HepG2 (cell line): Measurements from ENCODE around the gene ENKUR. TPM values are rescaled to one million over a fixed set of nuclear protein-coding genes. Genes with fewer than 3 reads are reported as not detected.

Source experiments
- ATAC-seq: fragments of 200-7000 bp; cut with Tn5 transposase; 3 replicates; pipeline ENCODE4 v1.9.1; 2020; ENCODE audit warnings: mild to moderate bottlenecking, moderate library complexity
- BruUV-seq: library from RNA; stranded (reverse); fragments of 400-500 nt; replicated peaks from 2 replicates; lab custom pipeline; 2021; lab: Mats Ljungman, UMichigan
- CTCF ChIA-PET: fragments of 300-600 bp; formaldehyde crosslinking; extraction: SDS; loops from one replicate; lab custom pipeline; 2021; ENCODE audit warnings: low total read pairs, inconsistent platforms, low intra/inter-chr PET ratio; lab: Yijun Ruan, JAX
- POLR2A ChIA-PET: fragments of 350-600 bp; sonication (Branson Sonifier 250); formaldehyde crosslinking; loops from one replicate; lab custom pipeline; 2020; ENCODE audit warnings: antibody characterized with exemption, inconsistent platforms; lab: Yijun Ruan, JAX
- DNase-seq: peaks from one replicate; pipeline ENCODE4 v3.0.0-alpha.2; 2015; ENCODE audit warnings: low spot score
- FAIRE-seq: peaks from 3 replicates; lab custom pipeline; 2011; peaks lifted over from hg19 to GRCh38; lab: Jason Lieb, UNC
- H2AFZ ChIP-seq: one replicate; pipeline ENCODE4 v1.6.1; 2011; ENCODE audit warnings: low read length, inconsistent platforms
- H3K27ac ChIP-seq: fragments of 300-600 bp; 3 replicates; pipeline ENCODE4 v1.8.0; 2011; ENCODE audit warnings: mixed run types, mild to moderate bottlenecking, mixed read lengths, low read length, inconsistent platforms; ENCODE audit not compliant: insufficient read depth; ENCODE audit errors: extremely low read length
- H3K27me3 ChIP-seq, 2 experiments: fragments of 200-600 bp in 1 of 2; 2 replicates in 1 of 2; 3 replicates in 1 of 2; pipeline versions ENCODE4 v1.6.0 to v1.8.0; 2011; ENCODE audit warnings: low read length in 2 of 2, mild to moderate bottlenecking in 2 of 2, moderate library complexity in 2 of 2, inconsistent platforms in 1 of 2; ENCODE audit not compliant: insufficient read depth in 2 of 2, control insufficient read depth in 1 of 2
- H3K36me3 ChIP-seq, 2 experiments: fragments of 200-600 bp in 1 of 2; replicated peaks in 1 of 2; 2 replicates in 1 of 2; 3 replicates in 1 of 2; pipeline versions ENCODE4 v1.5.1 to v1.8.0; 2011; ENCODE audit warnings: low read length in 2 of 2, inconsistent platforms in 1 of 2; ENCODE audit not compliant: insufficient read depth in 2 of 2, control insufficient read depth in 1 of 2
- H3K4me1 ChIP-seq: 2 replicates; pipeline ENCODE4 v1.5.1; 2012; ENCODE audit warnings: low read length, inconsistent platforms; ENCODE audit not compliant: insufficient read depth
- H3K4me2 ChIP-seq: 2 replicates; pipeline ENCODE4 v1.6.0; 2011; ENCODE audit warnings: low read depth, low read length, inconsistent platforms
- H3K4me3 ChIP-seq, 3 experiments: fragments of 200-600 bp in 1 of 3; sonication (generic), shearing (Covaris generic) in 1 of 3; replicated peaks in 1 of 3; 2 replicates each; pipeline ENCODE4 v1.5.1; 2011 to 2016; ENCODE audit warnings: low read length in 3 of 3, inconsistent platforms in 2 of 3, low read depth in 2 of 3, mild to moderate bottlenecking in 2 of 3, control low read depth in 1 of 3, mixed read lengths in 1 of 3; ENCODE audit not compliant: insufficient read depth in 1 of 3
- H3K79me2 ChIP-seq: one replicate; pipeline ENCODE4 v1.6.1; 2011; ENCODE audit warnings: low read length, inconsistent platforms; ENCODE audit not compliant: insufficient read depth
- H3K9ac ChIP-seq: 2 replicates; pipeline ENCODE4 v1.6.0; 2011; ENCODE audit warnings: mild to moderate bottlenecking, low read depth, low read length, inconsistent platforms; ENCODE audit not compliant: insufficient read depth
- H3K9me3 ChIP-seq: 2 replicates; pipeline ENCODE4 v1.5.1; 2012; ENCODE audit warnings: mild to moderate bottlenecking, low read length
- H4K20me1 ChIP-seq: 2 replicates; pipeline ENCODE4 v1.6.0; 2011; ENCODE audit warnings: inconsistent platforms, mild to moderate bottlenecking, low read length, moderate library complexity; ENCODE audit not compliant: insufficient read depth
- AHR ChIP-seq: IDR thresholded peaks from 2 replicates; pipeline ENCODE4 v1.6.1; 2018; ENCODE audit warnings: missing genetic modification reagents, missing compliant biosample characterization
- DR1 ChIP-seq: sonication (generic); formaldehyde crosslinking; IDR thresholded peaks from 2 replicates; pipeline ENCODE4 v1.8.0; 2021; ENCODE audit warnings: mild to moderate bottlenecking, missing genetic modification reagents, inconsistent platforms
- MYPOP ChIP-seq: sonication (generic); formaldehyde crosslinking; IDR thresholded peaks from 2 replicates; pipeline ENCODE4 v1.8.1; 2023; ENCODE audit warnings: mild to moderate bottlenecking, moderate library complexity, missing genetic modification reagents
- NR2F6 ChIP-seq, 2 experiments: IDR thresholded peaks; 2 replicates each; pipeline ENCODE4 v1.6.1; 2016; ENCODE audit warnings: antibody characterized with exemption in 1 of 2, mild to moderate bottlenecking in 1 of 2
- TCF7 ChIP-seq: sonication (generic); IDR thresholded peaks from 2 replicates; pipeline ENCODE4 v1.6.1; 2016; ENCODE audit warnings: antibody characterized with exemption, low read depth
- TMF1 ChIP-seq: sonication (generic); formaldehyde crosslinking; IDR thresholded peaks from 2 replicates; pipeline ENCODE4 v1.8.1; 2022; ENCODE audit warnings: low read depth, missing genetic modification reagents
- YEATS2 ChIP-seq: sonication (generic); formaldehyde crosslinking; IDR thresholded peaks from 2 replicates; pipeline ENCODE4 v1.4.0; 2020; ENCODE audit warnings: missing genetic modification reagents, borderline replicate concordance
- ZC3H4 ChIP-seq: sonication (generic); formaldehyde crosslinking; IDR thresholded peaks from 2 replicates; pipeline ENCODE4 v1.4.0; 2020; ENCODE audit warnings: missing genetic modification reagents, borderline replicate concordance
- ZFP36 ChIP-seq: fragments of 150-350 bp; IDR thresholded peaks from 2 replicates; pipeline ENCODE4 v1.6.1; 2018; ENCODE audit warnings: borderline replicate concordance, low read length, low read depth; ENCODE audit not compliant: partially characterized antibody
- ZIK1 ChIP-seq: sonication (generic); formaldehyde crosslinking; IDR thresholded peaks from 2 replicates; pipeline ENCODE4 v1.5.0; 2020; ENCODE audit warnings: mild to moderate bottlenecking, low read depth, missing genetic modification reagents, borderline replicate concordance
- ZNF343 ChIP-seq: sonication (generic); formaldehyde crosslinking; IDR thresholded peaks from 2 replicates; pipeline ENCODE4 v1.4.0; 2020; ENCODE audit warnings: mild to moderate bottlenecking, missing genetic modification reagents
- ZNF703 ChIP-seq: sonication (generic); formaldehyde crosslinking; IDR thresholded peaks from 2 replicates; pipeline ENCODE4 v1.5.1; 2020; ENCODE audit warnings: missing genetic modification reagents, mild to moderate bottlenecking, moderate library complexity, borderline replicate concordance
- ZNF879 ChIP-seq: sonication (generic); formaldehyde crosslinking; IDR thresholded peaks from 2 replicates; pipeline ENCODE4 v1.8.1; 2023; ENCODE audit warnings: missing genetic modification reagents
- ZSCAN9 ChIP-seq: IDR thresholded peaks from 2 replicates; pipeline ENCODE4 v1.6.1; 2016; ENCODE audit warnings: borderline replicate concordance
- WGBS: methylation state at CpG from one replicate; pipeline ENCODE4 v1.1.6; 2017; ENCODE audit warnings: low lambda C conversion rate; 5-methylcytosine and 5-hydroxymethylcytosine counted together
- in situ Hi-C: cut with HindIII; loops from 2 replicates; pipeline ENCODE4 v1.10.0; 2017; ENCODE audit warnings: low pct_unique_long_range_greater_than_20kb; ENCODE audit not compliant: extremely low pct_ligation_motif_present
- intact Hi-C: fragments of 100-400 bp; cut with micrococcal nuclease; formaldehyde crosslinking; loops from one replicate; pipeline ENCODE4 v1.10.0; 2022; ENCODE audit not compliant: unreplicated experiment
- polyA plus RNA-seq, 8 experiments: library from polyadenylated mRNA; depleted of rRNA in 3 of 8; stranded (reverse) in 7 of 8; unstranded in 1 of 8; fragments of >200 nt; fragmentation: Illumina TruSeq in 4 of 8; extraction: Trizol in 4 of 8; gene quantifications; 2 replicates each; pipeline versions ENCODE4 v1.2.1 to v1.2.3, GENCODE V29; 2011 to 2016; ENCODE audit warnings: low read depth in 4 of 8, missing spikeins in 1 of 8, mixed read lengths in 1 of 8; ENCODE audit not compliant: insufficient read depth in 1 of 8
- total RNA-seq, 5 experiments: library from RNA; depleted of rRNA; stranded (reverse); fragments of >200 nt; fragmentation: Illumina TruSeq; extraction: Trizol; gene quantifications; 2 replicates each; pipeline ENCODE4 v1.2.3, GENCODE V29; 2016; ENCODE audit warnings: low read depth in 1 of 5
- TF ChIP-seq, protein P1 (sequence below): sonication (generic); formaldehyde crosslinking; IDR thresholded peaks from 2 replicates; pipeline ENCODE4 v1.5.0; 2020; ENCODE audit warnings: mild to moderate bottlenecking, missing genetic modification reagents, borderline replicate concordance

The ENKUR gene
- total and polyA plus RNA-seq, 2 of the 13 experiments (the other 11 are each of a cell fraction or from before 2014, with no cell fraction given), result 0.15 TPM

GRCh38 chr10:25036381-25036780 lies 20.4 kb upstream of the ENKUR start:
- no peaks in the 10 kb centered on the region for H3K79me2 ChIP-seq
- in situ Hi-C loops, result no loop called here
- 55% methylated on average over 3 of the region's 3 CpGs for WGBS
- H3K4me1 ChIP-seq, result peaks cover 23% of the 10 kb centered on the region
- H3K4me3 ChIP-seq, result no peak overlapping the region
- no peak overlapping the region for H3K4me2 ChIP-seq
- no peaks in the 10 kb centered on the region for H3K9me3 ChIP-seq
- ATAC-seq (no peak; the same call in 2 of the 3 replicates), FAIRE-seq (no peak), DNase-seq (no peak)
- ChIA-PET POLR2A (no interaction called here), CTCF (no interaction called here)
- no peak for TF ChIP-seq NR2F6 (IDR thresholded peaks at IDR 0.05)
- TF ChIP-seq NR2F6 (CRISPR knock-in tag; IDR thresholded peaks at IDR 0.05), result no peak
- no peak for TF ChIP-seq ZIK1
- TF ChIP-seq DR1, result no peak
- no peak for TF ChIP-seq YEATS2 (CRISPR knock-in tag)
- TF ChIP-seq TMF1 (CRISPR knock-in tag), result no peak
- no peak for TF ChIP-seq TCF7
- TF ChIP-seq, protein P1, sequence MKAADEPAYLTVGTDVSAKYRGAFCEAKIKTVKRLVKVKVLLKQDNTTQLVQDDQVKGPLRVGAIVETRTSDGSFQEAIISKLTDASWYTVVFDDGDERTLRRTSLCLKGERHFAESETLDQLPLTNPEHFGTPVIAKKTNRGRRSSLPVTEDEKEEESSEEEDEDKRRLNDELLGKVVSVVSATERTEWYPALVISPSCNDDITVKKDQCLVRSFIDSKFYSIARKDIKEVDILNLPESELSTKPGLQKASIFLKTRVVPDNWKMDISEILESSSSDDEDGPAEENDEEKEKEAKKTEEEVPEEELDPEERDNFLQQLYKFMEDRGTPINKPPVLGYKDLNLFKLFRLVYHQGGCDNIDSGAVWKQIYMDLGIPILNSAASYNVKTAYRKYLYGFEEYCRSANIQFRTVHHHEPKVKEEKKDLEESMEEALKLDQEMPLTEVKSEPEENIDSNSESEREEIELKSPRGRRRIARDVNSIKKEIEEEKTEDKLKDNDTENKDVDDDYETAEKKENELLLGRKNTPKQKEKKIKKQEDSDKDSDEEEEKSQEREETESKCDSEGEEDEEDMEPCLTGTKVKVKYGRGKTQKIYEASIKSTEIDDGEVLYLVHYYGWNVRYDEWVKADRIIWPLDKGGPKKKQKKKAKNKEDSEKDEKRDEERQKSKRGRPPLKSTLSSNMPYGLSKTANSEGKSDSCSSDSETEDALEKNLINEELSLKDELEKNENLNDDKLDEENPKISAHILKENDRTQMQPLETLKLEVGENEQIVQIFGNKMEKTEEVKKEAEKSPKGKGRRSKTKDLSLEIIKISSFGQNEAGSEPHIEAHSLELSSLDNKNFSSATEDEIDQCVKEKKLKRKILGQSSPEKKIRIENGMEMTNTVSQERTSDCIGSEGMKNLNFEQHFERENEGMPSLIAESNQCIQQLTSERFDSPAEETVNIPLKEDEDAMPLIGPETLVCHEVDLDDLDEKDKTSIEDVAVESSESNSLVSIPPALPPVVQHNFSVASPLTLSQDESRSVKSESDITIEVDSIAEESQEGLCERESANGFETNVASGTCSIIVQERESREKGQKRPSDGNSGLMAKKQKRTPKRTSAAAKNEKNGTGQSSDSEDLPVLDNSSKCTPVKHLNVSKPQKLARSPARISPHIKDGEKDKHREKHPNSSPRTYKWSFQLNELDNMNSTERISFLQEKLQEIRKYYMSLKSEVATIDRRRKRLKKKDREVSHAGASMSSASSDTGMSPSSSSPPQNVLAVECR (CRISPR knock-in tag), result no peak
- TF ChIP-seq MYPOP (CRISPR knock-in tag), result no peak
- TF ChIP-seq ZNF879 (CRISPR knock-in tag), result no peak
- TF ChIP-seq ZSCAN9 (CRISPR knock-in tag), result no peak
- TF ChIP-seq ZC3H4, result no peak
- no peak for TF ChIP-seq ZFP36
- no peak for TF ChIP-seq ZNF703 (CRISPR knock-in tag)
- TF ChIP-seq AHR, result no peak
- no peak for TF ChIP-seq ZNF343 (CRISPR knock-in tag)
- H3K27ac ChIP-seq, result no peak overlapping the region
- H3K36me3 ChIP-seq, result no peaks in the 10 kb centered on the region
- intact Hi-C loops, result no loop called here
- no peak overlapping the region for H3K9ac ChIP-seq
- H3K27me3 ChIP-seq, result no peaks in the 10 kb centered on the region
- BruUV-seq, result no TSS peak
- no peak overlapping the region for H2AFZ ChIP-seq
- H4K20me1 ChIP-seq, result no peaks in the 10 kb centered on the region
